Erythroblast (primary cell): ENCODE results near the gene PCK1.

Experiments
- DNase-seq, 2 experiments: peaks; one replicate each; lab custom pipeline; 2025; lab: John Stamatoyannopoulos, UW
- GATA1 ChIP-seq: IDR thresholded peaks from 2 replicates; pipeline ENCODE4 v1.6.1; 2011; ENCODE audit warnings: low read depth, mild to moderate bottlenecking, control low read depth, low read length, moderate library complexity
- POLR2A ChIP-seq: IDR thresholded peaks from 2 replicates; pipeline ENCODE4 v1.6.1; 2011; ENCODE audit warnings: mild to moderate bottlenecking, low read length

PCK1 gene

GRCh38 chr20:57570145-57570850 is 9.4 kb downstream of the PCK1 start:
- TF ChIP-seq POLR2A (no peak), GATA1 (no peak)
- DNase-seq, result no peak

DNA sequence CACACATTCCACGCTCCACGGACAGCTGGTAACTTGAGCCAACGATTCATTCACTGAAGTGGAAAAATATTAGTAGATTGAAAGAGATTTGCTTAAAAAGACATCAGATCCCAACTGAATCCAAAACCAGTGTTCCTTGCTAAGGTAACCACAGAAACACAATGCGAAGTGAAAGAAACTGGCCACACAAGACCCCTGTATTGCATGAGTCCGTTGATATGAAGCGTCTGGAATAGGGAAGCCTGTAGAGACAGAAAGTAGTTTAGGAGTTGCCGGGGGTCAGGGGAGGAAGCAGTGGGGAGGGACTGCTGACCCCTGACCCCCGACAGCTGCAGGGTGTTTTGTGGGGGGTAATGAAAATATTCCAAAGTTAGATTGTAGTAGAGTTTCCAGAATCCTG is 10.0 kb downstream of the PCK1 start:
- DNase-seq, result no peak
- TF ChIP-seq POLR2A, result no peak
- TF ChIP-seq GATA1, result no peak

- TF ChIP-seq GATA1, result no peak
- no peak for TF ChIP-seq POLR2A
Observed at GRCh38 chr20:57571782-57572416, 11.0 kb downstream of the PCK1 start.

GRCh38 chr20:57573242-57573641 is 12.3 kb downstream of the PCK1 start:
- TF ChIP-seq POLR2A (no peak), GATA1 (no peak)
- no peak for DNase-seq

More at GRCh38 chr20:57571782-57572416, 11.0 kb downstream of the PCK1 start:
- DNase-seq, result no peak

GRCh38 chr20:57573894-57574293 is 13.0 kb downstream of the PCK1 start:
- no peak for DNase-seq
- TF ChIP-seq POLR2A (no peak), GATA1 (no peak)

DNA sequence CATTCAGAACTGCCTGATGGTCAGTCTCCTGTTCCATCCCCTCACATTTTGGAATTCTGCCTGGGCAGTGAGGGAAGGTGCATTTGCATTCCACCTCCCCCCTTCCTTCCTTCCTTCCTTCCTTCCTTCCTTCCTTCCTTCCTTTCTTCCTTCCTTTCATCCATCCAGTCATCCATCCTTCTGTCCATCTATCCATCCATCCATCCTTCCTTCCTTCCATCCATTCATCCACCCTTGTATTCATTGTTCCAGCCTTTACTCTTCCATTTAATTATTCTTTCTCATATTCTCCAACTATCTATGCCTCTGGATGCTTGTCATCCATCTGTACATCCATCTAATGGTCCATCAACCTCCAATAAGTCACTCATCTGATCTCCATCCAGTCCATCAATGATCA is 14.0 kb downstream of the PCK1 start:
- no peak for DNase-seq
- TF ChIP-seq GATA1, result no peak
- no peak for TF ChIP-seq POLR2A

- no peak for DNase-seq
- no peak for TF ChIP-seq POLR2A
- no peak for TF ChIP-seq GATA1
Observed at GRCh38 chr20:57576002-57576401, 15.1 kb downstream of the PCK1 start.

- TF ChIP-seq POLR2A (no peak), GATA1 (no peak)
Observed at GRCh38 chr20:57576617-57577550, 16.0 kb downstream of the PCK1 start.

DNA sequence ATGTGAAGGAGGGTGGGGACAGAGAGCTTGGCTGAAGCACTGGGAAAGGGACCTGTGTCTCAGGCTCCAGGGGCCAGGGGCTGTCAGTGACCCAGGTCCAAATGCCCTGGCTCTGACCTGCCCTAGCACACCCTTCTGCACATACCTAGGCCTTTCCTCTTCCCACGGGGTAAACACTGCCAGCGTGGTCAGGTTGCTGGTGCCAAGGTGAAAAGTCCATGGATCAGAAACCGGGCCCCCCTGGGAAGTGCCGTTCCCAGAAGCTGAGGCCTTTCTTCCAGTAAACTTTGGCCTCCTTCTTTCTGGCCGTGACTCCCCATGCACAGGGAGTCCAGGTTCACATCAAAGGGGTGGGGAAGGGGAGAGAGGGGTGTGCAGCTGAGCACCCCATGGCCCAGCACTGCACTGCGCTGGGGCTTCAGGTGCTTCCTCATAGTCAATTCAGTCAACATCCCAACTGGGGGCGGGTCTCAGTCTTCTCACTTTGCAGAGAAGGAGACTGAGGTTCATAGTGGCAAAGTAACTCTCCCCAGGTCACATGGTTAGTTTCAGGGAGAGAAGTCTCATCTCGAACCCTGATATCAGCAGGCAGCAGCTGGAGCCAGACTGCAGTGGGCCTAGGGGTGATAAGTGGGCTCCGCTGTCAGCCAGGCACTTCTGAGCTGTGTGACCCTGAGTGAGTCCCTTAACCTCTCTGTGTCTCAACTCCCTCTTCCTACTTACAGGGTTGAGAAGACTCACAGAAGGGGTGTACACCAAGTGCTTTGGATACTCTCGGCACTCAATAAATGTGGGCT is 17.0 kb downstream of the PCK1 start:
- TF ChIP-seq POLR2A (no peak), GATA1 (peak; percentile 52)

More at GRCh38 chr20:57576617-57577550, 16.0 kb downstream of the PCK1 start:
- no peak for DNase-seq

DNA sequence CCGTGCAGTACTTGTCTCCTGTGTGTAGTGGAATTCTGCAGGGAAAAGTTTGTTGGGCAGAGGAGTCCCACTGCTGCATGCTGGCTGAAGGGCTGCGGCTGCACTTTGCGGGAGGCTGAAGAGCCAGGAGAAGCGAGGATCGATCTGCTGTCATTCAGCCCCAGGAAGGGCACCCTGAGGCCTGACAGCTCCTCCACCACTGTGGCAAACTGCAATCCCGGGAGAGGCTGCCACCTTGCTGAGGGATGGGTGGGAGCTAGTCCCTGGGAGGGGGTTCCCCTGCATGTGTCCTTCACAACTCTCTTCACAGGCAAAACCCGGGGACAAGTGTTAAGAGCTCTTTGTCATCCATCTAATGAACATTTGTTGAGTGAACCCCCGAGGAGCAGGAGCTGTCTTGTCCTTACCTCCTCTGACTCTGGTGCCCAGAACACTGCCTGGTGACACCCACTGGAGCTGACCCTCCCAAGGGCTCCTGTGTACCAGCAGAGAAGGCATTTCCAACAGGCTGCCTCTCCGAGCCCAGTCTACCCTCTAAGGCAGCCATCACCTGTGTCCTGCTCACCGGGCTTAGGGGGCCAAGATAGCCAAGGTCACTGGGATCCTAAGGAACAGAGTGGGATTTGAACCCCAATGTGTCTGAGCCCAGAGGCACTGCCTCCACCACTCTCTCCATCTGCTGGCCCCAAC is 17.7 kb downstream of the PCK1 start:
- DNase-seq, result no peak
- TF ChIP-seq GATA1, result no peak
- TF ChIP-seq POLR2A, result no peak

More for the DNA sequence above, 17.0 kb downstream of the PCK1 start:
- DNase-seq, result peak; percentile 84 to 93

DNA sequence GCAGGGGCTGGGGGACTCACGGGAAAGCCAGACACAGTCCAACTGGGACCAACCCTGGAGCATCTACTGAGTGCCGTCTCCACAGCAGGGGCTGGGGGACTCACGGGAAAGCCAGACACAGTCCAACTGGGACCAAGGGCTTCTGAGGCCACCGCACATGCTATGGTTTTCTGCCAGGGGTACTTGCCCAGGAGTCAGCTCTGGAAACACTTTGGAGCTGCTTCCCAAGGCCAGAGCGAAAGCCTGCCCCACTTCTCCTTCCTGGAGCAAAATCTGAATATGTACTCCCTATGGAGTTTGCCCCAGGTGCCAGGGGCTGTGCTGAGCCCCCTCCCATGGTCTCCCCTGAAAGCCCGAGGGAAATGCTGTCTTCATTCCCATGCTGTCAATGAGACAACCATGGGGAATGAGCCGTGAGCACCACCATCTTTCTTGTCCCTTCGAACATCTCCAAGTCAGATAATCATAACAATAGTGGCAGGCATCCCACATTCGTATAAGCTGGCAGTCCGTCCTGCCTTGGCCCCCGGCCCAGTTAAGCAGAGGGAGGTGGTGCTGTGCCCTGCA is 18.5 kb downstream of the PCK1 start:
- TF ChIP-seq POLR2A (no peak), GATA1 (no peak)

GRCh38 chr20:57579898-57580447 is 19.1 kb downstream of the PCK1 start:
- no peak for DNase-seq
- no peak for TF ChIP-seq GATA1
- no peak for TF ChIP-seq POLR2A

More for the DNA sequence above, 18.5 kb downstream of the PCK1 start:
- no peak for DNase-seq
